ENCODE measurements around the gene MED7. TPM values are rescaled to one million over a fixed set of nuclear protein-coding genes. Genes with fewer than 3 reads are reported as not detected.

The MED7 gene
- total RNA-seq, 1 donor from 2014 or later = 11.5 TPM

DNA sequence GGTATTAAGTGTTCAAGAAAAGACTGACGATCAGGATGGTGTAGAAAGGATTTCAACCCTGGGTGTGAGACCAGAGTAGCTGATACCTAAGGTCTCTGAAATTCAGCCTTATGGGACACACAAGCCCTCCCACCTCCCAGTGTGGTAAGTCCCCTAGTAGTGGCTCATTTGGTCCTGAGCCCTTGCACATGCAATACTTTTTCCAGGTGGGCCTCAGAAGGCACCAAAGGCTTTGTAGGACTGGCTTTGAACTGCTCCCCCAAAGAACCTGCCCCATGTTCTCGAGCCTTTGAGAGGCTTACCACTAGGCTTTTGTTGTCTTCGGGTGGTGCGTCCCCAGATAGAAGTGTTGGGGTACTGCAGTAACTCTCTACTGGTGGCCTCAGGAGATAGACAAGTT is 22.6 kb upstream of the MED7 start:
- Histone ChIP-seq H3K4me3 (ENCODE audit: low read length in 3 of 3) (no peak overlapping the region), H3K27me3 (ENCODE audit: control insufficient read depth in 3 of 3, insufficient read depth in 3 of 3, low read length in 3 of 3) (peaks cover 0 to 8% (median 0%) of the 10 kb centered on the region in 3 donors)

DNA sequence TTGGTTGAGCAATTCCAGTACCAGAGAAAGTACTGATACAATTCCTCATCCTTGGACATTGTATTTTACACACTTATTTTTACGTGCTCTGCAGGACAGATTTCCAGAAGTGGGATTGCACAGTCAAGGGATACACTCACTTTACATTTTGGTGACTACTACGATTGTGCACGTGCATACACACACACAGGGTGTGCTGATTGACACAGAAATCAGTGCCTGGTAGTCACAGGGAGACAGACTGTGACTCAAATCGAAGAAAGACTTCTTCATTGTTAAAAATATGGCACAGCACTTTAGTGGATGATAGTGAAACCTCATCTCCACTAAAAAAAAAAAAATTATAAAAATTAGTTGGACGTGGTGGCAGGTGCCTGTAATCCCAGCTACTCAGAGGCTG is 21.9 kb upstream of the MED7 start:
- Histone ChIP-seq H3K4me1 (ENCODE audit: control insufficient read depth in 3 of 3, insufficient read depth in 3 of 3, low read length in 3 of 3) (no peaks in the 10 kb centered on the region), H3K27me3 (ENCODE audit: control insufficient read depth in 3 of 3, insufficient read depth in 3 of 3, low read length in 3 of 3) (peaks cover 0 to 8% (median 0%) of the 10 kb centered on the region in 3 donors), H3K9ac (ENCODE audit: low read depth in 1 of 3, low read length in 3 of 3) (no peak overlapping the region), H3K4me3 (ENCODE audit: low read length in 3 of 3) (no peak overlapping the region), H3K27ac (ENCODE audit: low read depth, low read length) (no peak overlapping the region), H3K9me3 (ENCODE audit: control insufficient read depth in 3 of 3, low read length in 3 of 3) (no peaks in the 10 kb centered on the region), H3K36me3 (ENCODE audit: control insufficient read depth in 3 of 3, insufficient read depth in 3 of 3, low read length in 3 of 3) (no peaks in the 10 kb centered on the region)

More for the DNA sequence above, 22.6 kb upstream of the MED7 start:
- no peaks in the 10 kb centered on the region for H3K9me3 ChIP-seq (ENCODE audit: control insufficient read depth in 3 of 3, low read length in 3 of 3)
- H3K27ac ChIP-seq (ENCODE audit: low read depth, low read length) = no peak overlapping the region
- H3K36me3 ChIP-seq (ENCODE audit: control insufficient read depth in 3 of 3, insufficient read depth in 3 of 3, low read length in 3 of 3) = no peaks in the 10 kb centered on the region
- no peaks in the 10 kb centered on the region for H3K4me1 ChIP-seq (ENCODE audit: control insufficient read depth in 3 of 3, insufficient read depth in 3 of 3, low read length in 3 of 3)
- H3K9ac ChIP-seq (ENCODE audit: low read depth in 1 of 3, low read length in 3 of 3) = no peak overlapping the region

DNA sequence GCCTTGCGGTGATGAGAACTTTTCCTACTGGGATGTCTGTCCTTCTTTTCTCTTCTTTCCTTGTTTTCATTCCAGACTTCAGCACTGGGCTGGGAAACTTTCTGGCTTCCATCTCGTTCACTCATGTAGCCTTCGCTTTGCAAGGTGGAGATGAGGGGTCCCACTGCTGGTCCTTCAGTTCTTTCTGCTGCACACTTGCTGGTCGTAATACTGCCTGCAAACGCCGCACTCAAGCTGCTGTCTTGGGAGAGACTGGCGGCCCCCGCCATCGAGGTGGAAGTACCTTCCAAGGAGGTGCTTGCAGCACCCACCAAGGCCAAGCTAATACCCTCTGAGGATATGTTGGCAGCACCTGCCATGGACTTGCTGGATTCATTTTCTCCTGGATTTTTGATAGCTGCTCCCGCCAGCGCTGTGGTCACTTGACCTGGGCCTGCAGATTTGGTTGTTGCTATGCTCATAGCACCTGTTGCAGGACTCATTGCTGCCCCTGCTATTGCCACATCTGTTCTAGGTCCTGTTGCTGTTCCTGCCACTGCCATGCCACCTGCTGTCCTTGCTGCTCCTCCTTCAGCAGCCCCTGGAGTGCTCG is 20.4 kb upstream of the MED7 start:
- Histone ChIP-seq H3K4me1 (ENCODE audit: control insufficient read depth in 3 of 3, insufficient read depth in 3 of 3, low read length in 3 of 3) (no peaks in the 10 kb centered on the region), H3K4me3 (ENCODE audit: low read length in 3 of 3) (no peak overlapping the region), H3K27me3 (ENCODE audit: control insufficient read depth in 3 of 3, insufficient read depth in 3 of 3, low read length in 3 of 3) (peaks cover 0 to 12% (median 0%) of the 10 kb centered on the region in 3 donors), H3K9me3 (ENCODE audit: control insufficient read depth in 3 of 3, low read length in 3 of 3) (no peaks in the 10 kb centered on the region), H3K36me3 (ENCODE audit: control insufficient read depth in 3 of 3, insufficient read depth in 3 of 3, low read length in 3 of 3) (no peaks in the 10 kb centered on the region), H3K9ac (ENCODE audit: low read depth in 1 of 3, low read length in 3 of 3) (no peak overlapping the region), H3K27ac (ENCODE audit: low read depth, low read length) (no peak overlapping the region)

DNA sequence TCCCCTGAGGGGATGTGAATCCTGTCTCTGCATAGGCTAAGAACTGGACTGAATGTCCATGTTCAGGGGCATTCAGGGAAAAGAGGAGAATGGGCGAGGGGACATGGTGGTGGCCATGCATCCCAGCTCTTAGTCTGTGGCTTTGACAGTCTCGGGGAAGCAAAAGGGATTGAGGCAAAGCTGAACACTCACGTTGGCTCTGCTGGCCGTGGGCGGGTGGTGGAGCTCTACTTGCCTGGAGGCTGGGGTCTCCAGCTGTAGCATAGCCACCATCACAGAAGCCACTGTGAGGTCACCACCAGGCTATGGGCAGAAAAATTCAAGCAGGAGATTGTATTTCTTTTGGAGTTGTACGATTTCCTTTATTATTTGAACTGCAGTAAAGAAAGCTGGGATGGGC is 19.3 kb upstream of the MED7 start:
- Histone ChIP-seq H3K27ac (ENCODE audit: low read depth, low read length) (no peak overlapping the region), H3K4me3 (ENCODE audit: low read length in 3 of 3) (no peak overlapping the region), H3K36me3 (ENCODE audit: control insufficient read depth in 3 of 3, insufficient read depth in 3 of 3, low read length in 3 of 3) (no peaks in the 10 kb centered on the region), H3K9ac (ENCODE audit: low read depth in 1 of 3, low read length in 3 of 3) (no peak overlapping the region), H3K4me1 (ENCODE audit: control insufficient read depth in 3 of 3, insufficient read depth in 3 of 3, low read length in 3 of 3) (no peaks in the 10 kb centered on the region), H3K9me3 (ENCODE audit: control insufficient read depth in 3 of 3, low read length in 3 of 3) (no peaks in the 10 kb centered on the region), H3K27me3 (ENCODE audit: control insufficient read depth in 3 of 3, insufficient read depth in 3 of 3, low read length in 3 of 3) (peaks cover 0 to 12% (median 0%) of the 10 kb centered on the region in 3 donors)

DNA sequence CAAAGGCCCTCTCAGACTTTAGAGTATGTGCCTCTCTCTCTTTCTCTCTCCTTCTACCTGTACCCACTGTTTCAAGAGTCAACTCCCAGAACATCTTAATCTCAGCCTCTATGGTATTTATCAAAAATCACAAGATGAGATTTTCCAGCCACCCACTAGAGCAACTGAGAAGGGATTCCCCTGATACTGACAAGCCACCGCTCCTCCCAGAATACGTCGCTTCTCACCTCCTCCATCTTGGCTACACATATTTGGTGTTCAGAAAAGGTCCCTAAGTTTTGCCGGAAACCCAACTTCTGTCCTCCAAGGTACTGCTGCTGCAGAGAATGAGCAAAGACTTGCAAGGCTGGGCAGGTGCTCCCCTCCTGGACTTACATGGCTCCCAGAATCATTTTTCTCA is 17.3 kb upstream of the MED7 start:
- Histone ChIP-seq H3K4me3 (ENCODE audit: low read length in 3 of 3) (no peak overlapping the region), H3K27ac (ENCODE audit: low read depth, low read length) (no peak overlapping the region), H3K27me3 (ENCODE audit: control insufficient read depth in 3 of 3, insufficient read depth in 3 of 3, low read length in 3 of 3) (peaks cover 0 to 9% (median 0%) of the 10 kb centered on the region in 3 donors)

DNA sequence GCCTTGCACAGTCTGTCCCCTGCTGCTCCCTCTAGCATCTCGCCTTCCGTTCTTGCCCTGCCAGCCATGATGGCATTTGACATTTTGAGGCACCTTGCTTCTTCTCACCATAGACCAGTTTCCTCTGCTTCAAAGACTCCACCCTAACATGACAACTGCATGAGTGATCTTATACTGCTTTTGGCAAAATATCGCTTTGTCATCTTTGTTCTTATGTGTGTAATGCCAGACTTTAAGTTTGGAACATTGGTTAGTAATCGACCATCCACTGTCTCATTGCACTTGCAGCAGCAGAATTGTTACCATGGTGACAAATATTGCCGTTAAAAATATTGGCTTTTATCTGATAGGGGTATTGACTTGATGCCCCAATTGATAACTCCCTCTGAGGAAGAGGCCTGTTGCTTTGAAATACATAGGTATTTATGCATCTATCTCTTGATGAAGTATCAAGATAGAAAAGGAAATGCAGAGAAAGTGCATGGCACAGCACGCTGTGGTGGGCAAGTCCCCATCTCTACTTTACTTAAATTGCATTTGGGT is 16.6 kb upstream of the MED7 start:
- no peak overlapping the region for H3K27ac ChIP-seq (ENCODE audit: low read depth, low read length)
- H3K36me3 ChIP-seq (ENCODE audit: control insufficient read depth in 3 of 3, insufficient read depth in 3 of 3, low read length in 3 of 3) = no peaks in the 10 kb centered on the region
- H3K4me3 ChIP-seq (ENCODE audit: low read length in 3 of 3) = no peak overlapping the region
- H3K27me3 ChIP-seq (ENCODE audit: control insufficient read depth in 3 of 3, insufficient read depth in 3 of 3, low read length in 3 of 3) = peaks cover 0 to 8% (median 0%) of the 10 kb centered on the region in 3 donors
- H3K9me3 ChIP-seq (ENCODE audit: control insufficient read depth in 3 of 3, low read length in 3 of 3) = no peaks in the 10 kb centered on the region
- H3K9ac ChIP-seq (ENCODE audit: low read depth in 1 of 3, low read length in 3 of 3) = no peak overlapping the region
- no peaks in the 10 kb centered on the region for H3K4me1 ChIP-seq (ENCODE audit: control insufficient read depth in 3 of 3, insufficient read depth in 3 of 3, low read length in 3 of 3)

More for the DNA sequence above, 17.3 kb upstream of the MED7 start:
- Histone ChIP-seq H3K4me1 (ENCODE audit: control insufficient read depth in 3 of 3, insufficient read depth in 3 of 3, low read length in 3 of 3) (no peaks in the 10 kb centered on the region), H3K36me3 (ENCODE audit: control insufficient read depth in 3 of 3, insufficient read depth in 3 of 3, low read length in 3 of 3) (no peaks in the 10 kb centered on the region), H3K9me3 (ENCODE audit: control insufficient read depth in 3 of 3, low read length in 3 of 3) (no peaks in the 10 kb centered on the region), H3K9ac (ENCODE audit: low read depth in 1 of 3, low read length in 3 of 3) (no peak overlapping the region)

DNA sequence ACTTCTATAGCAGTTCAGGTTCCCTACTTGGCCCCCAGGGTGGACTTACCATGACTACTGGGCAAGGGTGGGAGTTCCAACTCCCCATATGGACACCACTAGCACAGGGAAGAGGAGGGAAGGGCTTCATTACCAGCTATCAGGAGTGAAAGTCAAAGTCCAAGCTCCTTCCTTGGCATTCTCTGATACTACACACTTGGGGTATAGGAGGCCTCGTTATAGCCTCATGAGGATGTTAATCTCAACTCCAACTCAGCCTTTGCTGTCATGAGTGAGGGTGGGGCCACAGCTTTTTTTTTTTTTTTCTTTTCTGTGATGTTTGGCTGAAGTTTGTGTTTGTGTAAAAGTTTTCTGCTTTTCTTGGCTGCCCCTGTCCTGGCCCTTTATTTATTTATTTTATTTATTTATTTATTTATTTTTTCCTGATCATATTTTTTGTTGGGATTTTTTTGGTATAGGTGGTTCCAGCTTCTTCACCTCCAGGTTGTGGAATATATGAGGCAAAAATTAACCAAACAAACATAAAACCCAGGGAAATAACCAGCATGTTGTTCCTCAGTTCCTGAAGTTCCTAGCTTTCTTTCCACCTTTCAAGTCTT is 14.7 kb upstream of the MED7 start:
- Histone ChIP-seq H3K9ac (ENCODE audit: low read depth in 1 of 3, low read length in 3 of 3) (no peak overlapping the region), H3K36me3 (ENCODE audit: control insufficient read depth in 3 of 3, insufficient read depth in 3 of 3, low read length in 3 of 3) (no peaks in the 10 kb centered on the region), H3K9me3 (ENCODE audit: control insufficient read depth in 3 of 3, low read length in 3 of 3) (no peaks in the 10 kb centered on the region), H3K27me3 (ENCODE audit: control insufficient read depth in 3 of 3, insufficient read depth in 3 of 3, low read length in 3 of 3) (peaks cover 0 to 4% (median 0%) of the 10 kb centered on the region in 3 donors), H3K27ac (ENCODE audit: low read depth, low read length) (no peak overlapping the region), H3K4me1 (ENCODE audit: control insufficient read depth in 3 of 3, insufficient read depth in 3 of 3, low read length in 3 of 3) (no peaks in the 10 kb centered on the region), H3K4me3 (ENCODE audit: low read length in 3 of 3) (no peak overlapping the region)

DNA sequence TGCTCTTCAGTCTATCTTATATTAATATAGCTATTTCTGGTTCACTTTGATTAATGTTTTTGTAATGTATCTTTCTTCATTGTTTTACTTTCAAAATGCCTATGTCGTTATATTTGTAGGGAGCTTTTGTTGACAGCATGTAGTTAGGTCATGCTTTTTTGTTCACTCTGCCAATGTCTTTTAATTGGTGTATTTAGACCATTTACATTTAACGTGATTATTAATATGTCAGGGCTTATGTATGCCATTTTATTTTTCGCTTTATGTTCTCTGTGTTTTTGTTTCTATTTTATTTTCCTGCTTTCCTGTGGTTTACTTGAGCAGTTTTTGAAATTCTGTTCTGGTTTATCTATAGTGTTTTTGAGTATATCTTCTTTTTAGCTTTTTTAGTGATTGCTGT is 12.6 kb upstream of the MED7 start:
- Histone ChIP-seq H3K27ac (ENCODE audit: low read depth, low read length) (no peak overlapping the region), H3K9ac (ENCODE audit: low read depth in 1 of 3, low read length in 3 of 3) (no peak overlapping the region), H3K27me3 (ENCODE audit: control insufficient read depth in 3 of 3, insufficient read depth in 3 of 3, low read length in 3 of 3) (peaks cover 0 to 4% (median 0%) of the 10 kb centered on the region in 3 donors), H3K4me1 (ENCODE audit: control insufficient read depth in 3 of 3, insufficient read depth in 3 of 3, low read length in 3 of 3) (no peaks in the 10 kb centered on the region), H3K36me3 (ENCODE audit: control insufficient read depth in 3 of 3, insufficient read depth in 3 of 3, low read length in 3 of 3) (no peaks in the 10 kb centered on the region), H3K9me3 (ENCODE audit: control insufficient read depth in 3 of 3, low read length in 3 of 3) (no peaks in the 10 kb centered on the region), H3K4me3 (ENCODE audit: low read length in 3 of 3) (no peak overlapping the region)

DNA sequence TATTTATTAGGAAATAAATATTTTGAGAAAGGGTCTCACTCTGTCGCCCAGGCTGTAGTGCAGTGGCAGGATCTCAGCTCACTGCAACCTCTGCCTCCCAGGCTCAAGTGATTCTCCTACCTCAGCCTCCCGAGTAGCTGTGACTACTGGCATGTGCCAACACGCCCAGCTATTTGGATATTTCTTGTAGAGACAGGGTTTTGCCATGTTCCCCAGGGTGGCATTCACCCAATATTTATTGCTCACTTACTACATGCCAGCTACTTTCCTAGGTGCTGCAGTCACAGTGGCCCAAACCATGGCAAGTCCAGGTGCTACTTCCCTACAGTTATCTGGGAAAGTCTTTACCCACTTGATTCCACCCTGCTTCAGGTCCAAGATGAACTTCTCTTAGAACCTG is 8.3 kb upstream of the MED7 start:
- H3K36me3 ChIP-seq (ENCODE audit: control insufficient read depth in 3 of 3, insufficient read depth in 3 of 3, low read length in 3 of 3) = no peaks in the 10 kb centered on the region
- H3K27ac ChIP-seq (ENCODE audit: low read depth, low read length) = no peak overlapping the region
- H3K9me3 ChIP-seq (ENCODE audit: control insufficient read depth in 3 of 3, low read length in 3 of 3) = no peaks in the 10 kb centered on the region
- H3K27me3 ChIP-seq (ENCODE audit: control insufficient read depth in 3 of 3, insufficient read depth in 3 of 3, low read length in 3 of 3) = no peaks in the 10 kb centered on the region
- H3K4me3 ChIP-seq (ENCODE audit: low read length in 3 of 3) = no peak overlapping the region
- no peak overlapping the region for H3K9ac ChIP-seq (ENCODE audit: low read depth in 1 of 3, low read length in 3 of 3)
- no peaks in the 10 kb centered on the region for H3K4me1 ChIP-seq (ENCODE audit: control insufficient read depth in 3 of 3, insufficient read depth in 3 of 3, low read length in 3 of 3)

DNA sequence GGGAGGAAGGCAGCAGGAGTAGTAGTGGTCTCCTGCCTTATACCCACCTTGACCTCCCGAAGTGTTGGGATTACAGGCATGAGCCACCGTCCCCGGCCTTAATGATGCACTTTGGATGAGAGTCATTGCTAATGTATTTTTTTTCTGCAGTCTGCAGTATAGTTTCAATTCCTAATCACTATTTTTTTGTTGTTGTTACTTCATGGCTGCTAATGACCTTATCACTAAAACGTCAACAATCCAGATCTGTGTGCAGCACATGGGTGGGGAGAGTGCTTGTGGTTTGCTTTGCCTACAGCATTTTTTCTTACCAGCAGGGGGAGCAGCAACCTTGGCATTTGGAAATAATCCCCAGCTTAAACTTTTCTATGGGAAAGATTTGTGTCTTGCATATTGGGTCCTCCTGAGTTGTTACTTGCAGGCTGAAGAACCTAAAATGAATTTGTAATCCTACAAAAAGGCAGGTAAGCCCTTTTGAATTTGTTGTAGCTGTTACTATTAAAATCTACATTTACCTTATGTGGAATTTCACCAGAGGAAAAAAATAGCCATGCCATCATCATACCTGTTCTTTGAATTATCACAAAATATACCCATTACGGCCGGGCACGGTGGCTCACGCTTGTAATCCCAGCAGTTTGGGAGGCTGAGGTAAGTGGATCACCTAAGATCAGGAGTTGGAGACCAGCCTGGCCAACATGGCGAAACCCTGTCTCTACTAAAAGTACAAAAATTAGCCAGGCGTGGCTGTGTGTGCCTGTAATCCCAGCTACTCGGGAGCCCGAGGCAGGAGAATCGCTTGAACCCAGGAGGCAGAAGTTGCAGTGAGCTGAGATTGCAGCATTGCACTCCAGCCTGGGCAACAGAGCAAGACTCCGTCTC is 6.3 kb upstream of the MED7 start:
- Histone ChIP-seq H3K9ac (ENCODE audit: low read depth in 1 of 3, low read length in 3 of 3) (no peak overlapping the region), H3K36me3 (ENCODE audit: control insufficient read depth in 3 of 3, insufficient read depth in 3 of 3, low read length in 3 of 3) (no peaks in the 10 kb centered on the region), H3K9me3 (ENCODE audit: control insufficient read depth in 3 of 3, low read length in 3 of 3) (no peaks in the 10 kb centered on the region), H3K27me3 (ENCODE audit: control insufficient read depth in 3 of 3, insufficient read depth in 3 of 3, low read length in 3 of 3) (no peaks in the 10 kb centered on the region), H3K4me3 (ENCODE audit: low read length in 3 of 3) (no peak overlapping the region), H3K4me1 (ENCODE audit: control insufficient read depth in 3 of 3, insufficient read depth in 3 of 3, low read length in 3 of 3) (no peaks in the 10 kb centered on the region), H3K27ac (ENCODE audit: low read depth, low read length) (no peak overlapping the region)
